ENCODE results near the gene TTF1.

- TF ChIP-seq CTCF (IDR thresholded peaks at IDR 0.05) (no peak), EZH2phosphoT487 (IDR thresholded peaks at IDR 0.05) (no peak), EZH2 (IDR thresholded peaks at IDR 0.05) (no peak)
Measured at GRCh38 chr9:132446887-132447286, 40.2 kb upstream of the TTF1 start.

Data from neural progenitor cell (in vitro differentiated cells).